ENCODE data around the gene NDUFS7.
"Not testable (repeated sequence)": the region's sequence is repeated elsewhere in the genome, so short reads cannot be mapped to it uniquely, and the experiment has no call there.

Gene NDUFS7

GRCh38 chr19:1433119-1434039 lies 49.7 kb downstream of the NDUFS7 start:
- no peak for DNase-seq (ENCODE audit: low read depth)

GRCh38 chr19:1434040-1434366 lies 50.3 kb downstream of the NDUFS7 start:
- DNase-seq (ENCODE audit: low read depth) = no peak

GRCh38 chr19:1434577-1435060 lies 50.9 kb downstream of the NDUFS7 start:
- no peak for DNase-seq (ENCODE audit: low read depth)

- no peak for DNase-seq (ENCODE audit: low read depth)
Measured at GRCh38 chr19:1435378-1435989, 51.8 kb downstream of the NDUFS7 start.

- DNase-seq (ENCODE audit: low read depth) = no peak
Measured at GRCh38 chr19:1437609-1438008, 53.9 kb downstream of the NDUFS7 start.

- DNase-seq (ENCODE audit: low read depth) = peak; percentile 89
Measured at GRCh38 chr19:1438035-1438932, 54.6 kb downstream of the NDUFS7 start, which contains the start of gene RPS15. TSS of gene RPS15 (plus strand) at chr19:1438396. CDS start at chr19:1438426, 30 bp downstream.

GRCh38 chr19:1438933-1439354 lies 55.2 kb downstream of the NDUFS7 start:
- DNase-seq (ENCODE audit: low read depth) = no peak

GRCh38 chr19:1439525-1440417 lies 56.1 kb downstream of the NDUFS7 start:
- not testable (repeated sequence) for DNase-seq (ENCODE audit: low read depth)

GRCh38 chr19:1440418-1440801 lies 56.7 kb downstream of the NDUFS7 start:
- no peak for DNase-seq (ENCODE audit: low read depth)

- DNase-seq (ENCODE audit: low read depth) = no peak
Measured at GRCh38 chr19:1441022-1441426, 57.3 kb downstream of the NDUFS7 start.

- no peak for DNase-seq (ENCODE audit: low read depth)
Measured at GRCh38 chr19:1441677-1442438, 58.2 kb downstream of the NDUFS7 start.

Measured in fibroblast of the conjunctiva (primary cell).